K562 (cell line): Measurements from ENCODE around the gene KCNAB2. TPM values are rescaled to one million over a fixed set of nuclear protein-coding genes. Genes with fewer than 3 reads are reported as not detected.

Experiments used
- ETV5 ChIP-seq: sonication (generic); formaldehyde crosslinking; IDR thresholded peaks from 2 replicates; pipeline ENCODE4 v1.4.0; 2020; ENCODE audit warnings: low read depth, mild to moderate bottlenecking, missing genetic modification reagents
- NFE2L1 ChIP-seq: fragments of 450-650 bp; IDR thresholded peaks from 2 replicates; pipeline ENCODE4 v1.6.1; 2016; ENCODE audit warnings: missing genetic modification characterization, low read depth, mild to moderate bottlenecking, missing compliant biosample characterization, moderate library complexity, borderline replicate concordance
- RBM34 ChIP-seq: fragments of 200-400 bp; formaldehyde crosslinking; IDR thresholded peaks from 2 replicates; pipeline ENCODE4 v1.6.1; 2018; ENCODE audit warnings: low read length, borderline replicate concordance; ENCODE audit not compliant: insufficient read depth
- ZC3H11A ChIP-seq: IDR thresholded peaks from 2 replicates; pipeline ENCODE4 v1.6.1; 2012; ENCODE audit warnings: low read depth, low read length, improper control_type of control experiment
- polyA plus RNA-seq, 8 experiments: library from polyadenylated mRNA; depleted of rRNA in 4 of 8; stranded (reverse) in 5 of 8; unstranded in 3 of 8; fragments of >200 nt; fragmentation: Nextera tagmentation in 2 of 8; fragmentation: Illumina TruSeq in 1 of 8; extraction: Ambion mirVana in 2 of 8; extraction: Trizol in 1 of 8; gene quantifications; 2 replicates each; pipeline versions ENCODE4 v1.2.1 to v1.2.3, GENCODE V29; 2011 to 2014; ENCODE audit warnings: inconsistent platforms in 1 of 8, missing spikeins in 1 of 8
- total RNA-seq, 7 experiments: library from RNA; depleted of rRNA in 6 of 7; stranded (reverse); fragments of >200 nt in 6 of 7; fragmentation: Illumina TruSeq in 2 of 7; extraction: Trizol in 2 of 7; gene quantifications; 2 replicates each; pipeline versions ENCODE4 v1.2.1 to v1.2.3, GENCODE V29; 2011 to 2021; ENCODE audit warnings: low replicate concordance in 1 of 7
- TF ChIP-seq, protein P1 (sequence below): sonication (generic); formaldehyde crosslinking; IDR thresholded peaks from 2 replicates; pipeline ENCODE4 v1.5.0; 2020; ENCODE audit warnings: missing genetic modification reagents
- TF ChIP-seq, protein P2 (sequence below): fragments of 450-650 bp; IDR thresholded peaks from 2 replicates; pipeline ENCODE4 v1.6.1; 2018; ENCODE audit warnings: mild to moderate bottlenecking, low read depth; ENCODE audit not compliant: partially characterized antibody

Gene KCNAB2
- total and polyA plus RNA-seq, 9 of the 15 experiments (the other 6 are each of a cell fraction or from before 2014, with no cell fraction given), result 1.8 to 15.8 (median 7.1) TPM

DNA sequence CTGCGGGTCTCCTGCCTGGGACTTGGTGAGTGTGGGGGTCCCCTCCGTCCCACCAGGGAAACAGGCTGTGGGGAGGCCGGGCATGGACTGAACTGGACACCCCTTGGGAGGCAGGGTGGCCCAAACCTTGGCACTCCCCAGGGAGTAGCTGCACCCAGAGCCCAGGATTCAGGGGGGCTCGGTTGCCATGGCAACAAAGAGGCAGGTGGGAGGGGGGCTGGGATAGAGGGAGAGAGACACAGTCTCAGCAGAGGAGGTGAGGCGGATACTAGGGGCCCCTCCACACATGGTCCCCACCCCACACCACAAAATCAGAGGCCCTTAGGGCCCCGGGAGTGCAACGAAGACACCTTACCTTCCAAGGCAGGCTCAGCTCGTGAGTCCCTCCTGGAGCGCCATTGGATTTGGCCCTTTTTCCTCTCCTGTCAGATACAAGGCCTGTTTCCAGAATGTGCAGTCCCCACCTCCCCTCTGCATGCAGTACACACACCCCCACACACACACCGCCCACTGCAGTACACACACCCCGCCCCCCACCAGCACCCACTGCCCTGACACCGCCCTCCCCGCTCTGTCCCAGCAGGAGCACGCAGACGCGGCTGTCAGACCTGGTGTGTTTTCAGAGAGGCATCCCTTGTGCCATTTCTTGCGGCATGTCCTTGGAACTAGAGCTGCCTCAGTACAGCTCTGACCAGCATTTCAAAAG, 27.2 kb downstream of the KCNAB2 start (continued):
- TF ChIP-seq ETV5 (CRISPR knock-in tag), result no peak
- TF ChIP-seq RBM34, result no peak
- TF ChIP-seq ZC3H11A, result no peak
- TF ChIP-seq, protein P1, sequence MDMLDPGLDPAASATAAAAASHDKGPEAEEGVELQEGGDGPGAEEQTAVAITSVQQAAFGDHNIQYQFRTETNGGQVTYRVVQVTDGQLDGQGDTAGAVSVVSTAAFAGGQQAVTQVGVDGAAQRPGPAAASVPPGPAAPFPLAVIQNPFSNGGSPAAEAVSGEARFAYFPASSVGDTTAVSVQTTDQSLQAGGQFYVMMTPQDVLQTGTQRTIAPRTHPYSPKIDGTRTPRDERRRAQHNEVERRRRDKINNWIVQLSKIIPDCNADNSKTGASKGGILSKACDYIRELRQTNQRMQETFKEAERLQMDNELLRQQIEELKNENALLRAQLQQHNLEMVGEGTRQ (CRISPR knock-in tag), result no peak
- TF ChIP-seq, protein P2, sequence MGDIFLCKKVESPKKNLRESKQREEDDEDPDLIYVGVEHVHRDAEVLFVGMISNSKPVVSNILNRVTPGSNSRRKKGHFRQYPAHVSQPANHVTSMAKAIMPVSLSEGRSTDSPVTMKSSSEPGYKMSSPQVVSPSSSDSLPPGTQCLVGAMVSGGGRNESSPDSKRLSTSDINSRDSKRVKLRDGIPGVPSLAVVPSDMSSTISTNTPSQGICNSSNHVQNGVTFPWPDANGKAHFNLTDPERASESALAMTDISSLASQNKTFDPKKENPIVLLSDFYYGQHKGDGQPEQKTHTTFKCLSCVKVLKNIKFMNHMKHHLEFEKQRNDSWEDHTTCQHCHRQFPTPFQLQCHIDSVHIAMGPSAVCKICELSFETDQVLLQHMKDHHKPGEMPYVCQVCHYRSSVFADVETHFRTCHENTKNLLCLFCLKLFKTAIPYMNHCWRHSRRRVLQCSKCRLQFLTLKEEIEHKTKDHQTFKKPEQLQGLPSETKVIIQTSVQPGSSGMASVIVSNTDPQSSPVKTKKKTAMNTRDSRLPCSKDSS, result no peak
- TF ChIP-seq NFE2L1, result no peak
- TF ChIP-seq, all 486 proteins: peak for 4
